K562 (cell line): ENCODE results near the gene TLR6. TPM values are rescaled to one million over a fixed set of nuclear protein-coding genes. Genes with fewer than 3 reads are reported as not detected.

ENCODE experiments used
- NR2F6 ChIP-seq: fragments of 450-650 bp; formaldehyde crosslinking; IDR thresholded peaks from 2 replicates; pipeline ENCODE4 v1.4.0; 2020; ENCODE audit warnings: mild to moderate bottlenecking
- PML ChIP-seq: IDR thresholded peaks from 2 replicates; pipeline ENCODE4 v1.6.1; 2012; ENCODE audit warnings: low read length, inconsistent platforms
- polyA plus RNA-seq, 8 experiments: library from polyadenylated mRNA; depleted of rRNA in 4 of 8; stranded (reverse) in 5 of 8; unstranded in 3 of 8; fragments of >200 nt; fragmentation: Nextera tagmentation in 2 of 8; fragmentation: Illumina TruSeq in 1 of 8; extraction: Ambion mirVana in 2 of 8; extraction: Trizol in 1 of 8; gene quantifications; 2 replicates each; pipeline versions ENCODE4 v1.2.1 to v1.2.3, GENCODE V29; 2011 to 2014; ENCODE audit warnings: inconsistent platforms in 1 of 8, missing spikeins in 1 of 8
- total RNA-seq, 7 experiments: library from RNA; depleted of rRNA in 6 of 7; stranded (reverse); fragments of >200 nt in 6 of 7; fragmentation: Illumina TruSeq in 2 of 7; extraction: Trizol in 2 of 7; gene quantifications; 2 replicates each; pipeline versions ENCODE4 v1.2.1 to v1.2.3, GENCODE V29; 2011 to 2021; ENCODE audit warnings: low replicate concordance in 1 of 7
- TF ChIP-seq, protein P1 (sequence below): fragments of 200-600 bp; sonication (generic); IDR thresholded peaks from one replicate; pipeline ENCODE4 v1.6.1; 2012; ENCODE audit warnings: mild to moderate bottlenecking, low read depth, low read length, inconsistent platforms

The TLR6 gene
- total and polyA plus RNA-seq, 9 of the 15 experiments (the other 6 are each of a cell fraction or from before 2014, with no cell fraction given): 0.08 to 1.9 (median 0.91) TPM

GRCh38 chr4:38842994-38843393 is 13.6 kb downstream of the TLR6 start (continued):
- no peak for TF ChIP-seq PML
- no peak for TF ChIP-seq NR2F6 (CRISPR knock-in tag)
- TF ChIP-seq, protein P1, sequence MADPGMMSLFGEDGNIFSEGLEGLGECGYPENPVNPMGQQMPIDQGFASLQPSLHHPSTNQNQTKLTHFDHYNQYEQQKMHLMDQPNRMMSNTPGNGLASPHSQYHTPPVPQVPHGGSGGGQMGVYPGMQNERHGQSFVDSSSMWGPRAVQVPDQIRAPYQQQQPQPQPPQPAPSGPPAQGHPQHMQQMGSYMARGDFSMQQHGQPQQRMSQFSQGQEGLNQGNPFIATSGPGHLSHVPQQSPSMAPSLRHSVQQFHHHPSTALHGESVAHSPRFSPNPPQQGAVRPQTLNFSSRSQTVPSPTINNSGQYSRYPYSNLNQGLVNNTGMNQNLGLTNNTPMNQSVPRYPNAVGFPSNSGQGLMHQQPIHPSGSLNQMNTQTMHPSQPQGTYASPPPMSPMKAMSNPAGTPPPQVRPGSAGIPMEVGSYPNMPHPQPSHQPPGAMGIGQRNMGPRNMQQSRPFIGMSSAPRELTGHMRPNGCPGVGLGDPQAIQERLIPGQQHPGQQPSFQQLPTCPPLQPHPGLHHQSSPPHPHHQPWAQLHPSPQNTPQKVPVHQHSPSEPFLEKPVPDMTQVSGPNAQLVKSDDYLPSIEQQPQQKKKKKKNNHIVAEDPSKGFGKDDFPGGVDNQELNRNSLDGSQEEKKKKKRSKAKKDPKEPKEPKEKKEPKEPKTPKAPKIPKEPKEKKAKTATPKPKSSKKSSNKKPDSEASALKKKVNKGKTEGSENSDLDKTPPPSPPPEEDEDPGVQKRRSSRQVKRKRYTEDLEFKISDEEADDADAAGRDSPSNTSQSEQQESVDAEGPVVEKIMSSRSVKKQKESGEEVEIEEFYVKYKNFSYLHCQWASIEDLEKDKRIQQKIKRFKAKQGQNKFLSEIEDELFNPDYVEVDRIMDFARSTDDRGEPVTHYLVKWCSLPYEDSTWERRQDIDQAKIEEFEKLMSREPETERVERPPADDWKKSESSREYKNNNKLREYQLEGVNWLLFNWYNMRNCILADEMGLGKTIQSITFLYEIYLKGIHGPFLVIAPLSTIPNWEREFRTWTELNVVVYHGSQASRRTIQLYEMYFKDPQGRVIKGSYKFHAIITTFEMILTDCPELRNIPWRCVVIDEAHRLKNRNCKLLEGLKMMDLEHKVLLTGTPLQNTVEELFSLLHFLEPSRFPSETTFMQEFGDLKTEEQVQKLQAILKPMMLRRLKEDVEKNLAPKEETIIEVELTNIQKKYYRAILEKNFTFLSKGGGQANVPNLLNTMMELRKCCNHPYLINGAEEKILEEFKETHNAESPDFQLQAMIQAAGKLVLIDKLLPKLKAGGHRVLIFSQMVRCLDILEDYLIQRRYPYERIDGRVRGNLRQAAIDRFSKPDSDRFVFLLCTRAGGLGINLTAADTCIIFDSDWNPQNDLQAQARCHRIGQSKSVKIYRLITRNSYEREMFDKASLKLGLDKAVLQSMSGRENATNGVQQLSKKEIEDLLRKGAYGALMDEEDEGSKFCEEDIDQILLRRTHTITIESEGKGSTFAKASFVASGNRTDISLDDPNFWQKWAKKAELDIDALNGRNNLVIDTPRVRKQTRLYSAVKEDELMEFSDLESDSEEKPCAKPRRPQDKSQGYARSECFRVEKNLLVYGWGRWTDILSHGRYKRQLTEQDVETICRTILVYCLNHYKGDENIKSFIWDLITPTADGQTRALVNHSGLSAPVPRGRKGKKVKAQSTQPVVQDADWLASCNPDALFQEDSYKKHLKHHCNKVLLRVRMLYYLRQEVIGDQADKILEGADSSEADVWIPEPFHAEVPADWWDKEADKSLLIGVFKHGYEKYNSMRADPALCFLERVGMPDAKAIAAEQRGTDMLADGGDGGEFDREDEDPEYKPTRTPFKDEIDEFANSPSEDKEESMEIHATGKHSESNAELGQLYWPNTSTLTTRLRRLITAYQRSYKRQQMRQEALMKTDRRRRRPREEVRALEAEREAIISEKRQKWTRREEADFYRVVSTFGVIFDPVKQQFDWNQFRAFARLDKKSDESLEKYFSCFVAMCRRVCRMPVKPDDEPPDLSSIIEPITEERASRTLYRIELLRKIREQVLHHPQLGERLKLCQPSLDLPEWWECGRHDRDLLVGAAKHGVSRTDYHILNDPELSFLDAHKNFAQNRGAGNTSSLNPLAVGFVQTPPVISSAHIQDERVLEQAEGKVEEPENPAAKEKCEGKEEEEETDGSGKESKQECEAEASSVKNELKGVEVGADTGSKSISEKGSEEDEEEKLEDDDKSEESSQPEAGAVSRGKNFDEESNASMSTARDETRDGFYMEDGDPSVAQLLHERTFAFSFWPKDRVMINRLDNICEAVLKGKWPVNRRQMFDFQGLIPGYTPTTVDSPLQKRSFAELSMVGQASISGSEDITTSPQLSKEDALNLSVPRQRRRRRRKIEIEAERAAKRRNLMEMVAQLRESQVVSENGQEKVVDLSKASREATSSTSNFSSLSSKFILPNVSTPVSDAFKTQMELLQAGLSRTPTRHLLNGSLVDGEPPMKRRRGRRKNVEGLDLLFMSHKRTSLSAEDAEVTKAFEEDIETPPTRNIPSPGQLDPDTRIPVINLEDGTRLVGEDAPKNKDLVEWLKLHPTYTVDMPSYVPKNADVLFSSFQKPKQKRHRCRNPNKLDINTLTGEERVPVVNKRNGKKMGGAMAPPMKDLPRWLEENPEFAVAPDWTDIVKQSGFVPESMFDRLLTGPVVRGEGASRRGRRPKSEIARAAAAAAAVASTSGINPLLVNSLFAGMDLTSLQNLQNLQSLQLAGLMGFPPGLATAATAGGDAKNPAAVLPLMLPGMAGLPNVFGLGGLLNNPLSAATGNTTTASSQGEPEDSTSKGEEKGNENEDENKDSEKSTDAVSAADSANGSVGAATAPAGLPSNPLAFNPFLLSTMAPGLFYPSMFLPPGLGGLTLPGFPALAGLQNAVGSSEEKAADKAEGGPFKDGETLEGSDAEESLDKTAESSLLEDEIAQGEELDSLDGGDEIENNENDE: no peak
